Measurements from ENCODE around the gene ATP8B4. TPM values are rescaled to one million over a fixed set of nuclear protein-coding genes. Genes with fewer than 3 reads are reported as not detected.

The ATP8B4 gene
- total and polyA plus RNA-seq, 4 donors = 1.9 to 19.7 (median 12.4) TPM

DNA sequence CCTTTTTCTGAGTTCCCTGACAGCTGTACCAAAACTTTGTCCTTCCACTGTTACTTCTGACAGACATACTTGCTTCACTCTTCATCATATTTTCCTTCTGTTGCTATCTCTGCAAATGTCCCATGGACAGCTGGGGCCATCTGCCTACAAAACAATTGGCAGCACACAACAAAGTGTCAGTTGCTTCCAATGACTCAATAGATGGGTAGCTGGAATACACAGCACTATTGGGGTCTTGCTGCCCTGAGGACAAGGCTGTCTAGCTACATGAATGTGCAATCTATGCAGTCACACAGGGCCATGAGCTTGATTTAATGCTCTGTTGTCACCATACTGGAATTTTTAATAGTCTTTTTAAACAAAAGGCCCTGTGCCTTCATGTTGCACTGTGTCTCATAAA is 305.4 kb downstream of the ATP8B4 start:
- H3K36me3 ChIP-seq (ENCODE audit: control insufficient read depth in 4 of 4, insufficient read depth in 3 of 4, low read depth in 1 of 4, low read length in 3 of 4) = no peaks in the 10 kb centered on the region
- no peak overlapping the region for H3K4me3 ChIP-seq (ENCODE audit: low read depth in 1 of 3, low read length in 3 of 3)
- peaks cover 0 to 1% (median under 1%) of the 10 kb centered on the region in 4 donors for H3K9me3 ChIP-seq (ENCODE audit: control insufficient read depth in 4 of 4, low read length in 3 of 4)
- no peaks in the 10 kb centered on the region for H3K4me1 ChIP-seq (ENCODE audit: control insufficient read depth in 4 of 4, insufficient read depth in 4 of 4, low read length in 3 of 4)
- no peaks in the 10 kb centered on the region for H3K27me3 ChIP-seq (ENCODE audit: control insufficient read depth in 4 of 4, insufficient read depth in 4 of 4, low read length in 3 of 4)
- no peak for DNase-seq (ENCODE audit: low spot score)
- TF ChIP-seq TAF1 (conservative IDR thresholded peaks at IDR 0.05) = no peak
- no peak for TF ChIP-seq SP1 (IDR thresholded peaks at IDR 0.05)
- no peak for TF ChIP-seq FOXA1 (IDR thresholded peaks at IDR 0.05)
- no peak for TF ChIP-seq RXRA (IDR thresholded peaks at IDR 0.05)
- no peak for TF ChIP-seq NR2F2 (IDR thresholded peaks at IDR 0.05)
- TF ChIP-seq REST (IDR thresholded peaks at IDR 0.05) = no peak
- TF ChIP-seq RAD21 (IDR thresholded peaks at IDR 0.05) = no peak
- H3K9ac ChIP-seq (ENCODE audit: low read depth in 1 of 2, low read length in 2 of 2) = no peak overlapping the region
- H3K27ac ChIP-seq (ENCODE audit: low read depth in 1 of 2, low read length in 2 of 2) = no peak overlapping the region

- Histone ChIP-seq H3K36me3 (ENCODE audit: control insufficient read depth in 4 of 4, insufficient read depth in 3 of 4, low read depth in 1 of 4, low read length in 3 of 4) (no peaks in the 10 kb centered on the region), H3K9me3 (ENCODE audit: control insufficient read depth in 4 of 4, low read length in 3 of 4) (no peaks in the 10 kb centered on the region), H3K9ac (ENCODE audit: low read depth in 1 of 2, low read length in 2 of 2) (no peak overlapping the region), H3K4me3 (ENCODE audit: low read depth in 1 of 3, low read length in 3 of 3) (no peak overlapping the region), H3K27me3 (ENCODE audit: control insufficient read depth in 4 of 4, insufficient read depth in 4 of 4, low read length in 3 of 4) (no peaks in the 10 kb centered on the region), H3K4me1 (ENCODE audit: control insufficient read depth in 4 of 4, insufficient read depth in 4 of 4, low read length in 3 of 4) (no peaks in the 10 kb centered on the region), H3K27ac (ENCODE audit: low read depth in 1 of 2, low read length in 2 of 2) (no peak overlapping the region)
- no peak for DNase-seq (ENCODE audit: low spot score)
- no peak for TF ChIP-seq RAD21 (IDR thresholded peaks at IDR 0.05)
- TF ChIP-seq SP1 (IDR thresholded peaks at IDR 0.05) = no peak
- no peak for TF ChIP-seq REST (IDR thresholded peaks at IDR 0.05)
- no peak for TF ChIP-seq FOXA2 (IDR thresholded peaks at IDR 0.05)
- no peak for TF ChIP-seq ATF3 (IDR thresholded peaks at IDR 0.05)
- no peak for TF ChIP-seq TAF1 (conservative IDR thresholded peaks at IDR 0.05)
- no peak for TF ChIP-seq FOXA1 (IDR thresholded peaks at IDR 0.05)
- TF ChIP-seq HNF4A (conservative IDR thresholded peaks at IDR 0.05) = no peak
- TF ChIP-seq NR2F2 (IDR thresholded peaks at IDR 0.05) = no peak
These were observed 308.3 kb downstream of the ATP8B4 start for GRCh38 chr15:49810720-49811119.

Data from liver (tissue), 9 donors.